CD4-positive, CD25-positive, alpha-beta regulatory T cell (primary cell): ENCODE results near the gene DSC1. TPM values are rescaled to one million over a fixed set of nuclear protein-coding genes. Genes with fewer than 3 reads are reported as not detected.
"Not testable (repeated sequence)": the region's sequence is repeated elsewhere in the genome, so short reads cannot be mapped to it uniquely, and the experiment has no call there.

Source experiments
- ATAC-seq, 2 donors: fragments of 150-1000 bp; cut with Tn5 transposase; one replicate each; pipeline ENCODE4 v1.10.0; 2021; ENCODE audit warnings: low read depth in 2 of 2, moderate number of reproducible peaks in 2 of 2, moderate library complexity in 1 of 2
- DNase-seq, 3 donors: peaks; one replicate each; pipeline versions ENCODE4 v3.0.0 to v3.0.0-alpha.2; 2012 to 2022; ENCODE audit warnings: mixed read lengths in 1 of 3
- H3K27ac ChIP-seq: one replicate; pipeline ENCODE4 v1.7.0; 2013; ENCODE audit warnings: mild to moderate bottlenecking, low read length; ENCODE audit not compliant: insufficient read depth, poor library complexity, severe bottlenecking
- H3K27me3 ChIP-seq: one replicate; pipeline ENCODE4 v1.7.0; 2013; ENCODE audit warnings: low read length; ENCODE audit not compliant: control insufficient read depth, insufficient read depth
- H3K36me3 ChIP-seq: one replicate; pipeline ENCODE4 v1.7.0; 2013; ENCODE audit warnings: mild to moderate bottlenecking, low read length, moderate library complexity; ENCODE audit not compliant: control insufficient read depth, insufficient read depth
- H3K4me1 ChIP-seq: 2 replicates; pipeline ENCODE4 v1.7.0; 2013; ENCODE audit warnings: mild to moderate bottlenecking, low read length; ENCODE audit not compliant: insufficient read depth, control insufficient read depth, poor library complexity, severe bottlenecking
- H3K4me3 ChIP-seq: one replicate; pipeline ENCODE4 v1.7.0; 2013; ENCODE audit warnings: low read depth, mild to moderate bottlenecking, low read length, moderate library complexity
- H3K9me3 ChIP-seq, 2 experiments: 1 replicate in 1 of 2; 2 replicates in 1 of 2; pipeline ENCODE4 v1.7.0; 2013; ENCODE audit warnings: low read length in 2 of 2, mild to moderate bottlenecking in 1 of 2, moderate library complexity in 1 of 2; ENCODE audit not compliant: control insufficient read depth in 2 of 2
- H3K27ac Mint-ChIP-seq, 3 donors: one replicate each; pipeline ENCODE4 v1.8.0; 2020 to 2022; ENCODE audit warnings: mild to moderate bottlenecking in 3 of 3, mixed read lengths in 3 of 3, moderate library complexity in 2 of 3
- H3K27me3 Mint-ChIP-seq: one replicate; pipeline ENCODE4 v1.8.0; 2022; ENCODE audit warnings: mild to moderate bottlenecking, mixed read lengths
- H3K36me3 Mint-ChIP-seq: one replicate; pipeline ENCODE4 v1.8.0; 2020; ENCODE audit warnings: mixed read lengths
- H3K4me1 Mint-ChIP-seq, 4 donors: one replicate each; pipeline ENCODE4 v1.8.0; 2020 to 2022; ENCODE audit warnings: mixed read lengths in 4 of 4, mild to moderate bottlenecking in 1 of 4
- H3K4me3 Mint-ChIP-seq, 4 donors: one replicate each; pipeline ENCODE4 v1.8.0; 2020 to 2022; ENCODE audit warnings: mild to moderate bottlenecking in 4 of 4, mixed read lengths in 4 of 4, moderate library complexity in 3 of 4
- H3K9me3 Mint-ChIP-seq, 7 donors: one replicate each; pipeline ENCODE4 v1.8.0; 2020 to 2022; ENCODE audit warnings: mixed read lengths in 7 of 7, mild to moderate bottlenecking in 3 of 7, moderate library complexity in 2 of 7
- polyA plus RNA-seq, 4 donors: library from polyadenylated mRNA; unstranded; fragments of 300-500 nt; fragmentation: Illumina TruSeq; gene quantifications; one replicate each; pipeline ENCODE4 v1.2.3, GENCODE V29; 2021
- total RNA-seq: library from RNA; stranded (reverse); gene quantifications from one replicate; pipeline ENCODE4 v1.2.3, GENCODE V29; 2022

The DSC1 gene
- total and polyA plus RNA-seq, 5 donors from 2014 or later: 0.14 TPM; not detected in 4

GRCh38 chr18:31190919-31191318 lies 28.3 kb upstream of the DSC1 start:
- Histone ChIP-seq H3K27me3 (no peaks in the 10 kb centered on the region), H3K4me3 (no peak overlapping the region), H3K36me3 (no peaks in the 10 kb centered on the region), H3K27ac (no peak overlapping the region), H3K4me1 (no peaks in the 10 kb centered on the region), H3K9me3 (peaks cover 0 to 2% of the 10 kb centered on the region in 2 experiments)
- Mint-ChIP-seq H3K9me3 (peaks cover 1 to 22% (median 8%) of the 10 kb centered on the region in 7 donors), H3K27me3 (no peaks in the 10 kb centered on the region), H3K36me3 (no peaks in the 10 kb centered on the region), H3K4me3 (no peak overlapping the region), H3K4me1 (no peaks in the 10 kb centered on the region), H3K27ac (no peak overlapping the region)
- no peak for ATAC-seq
- DNase-seq: no peak

- no peaks in the 10 kb centered on the region for H3K36me3 Mint-ChIP-seq
- no peak overlapping the region for H3K4me3 ChIP-seq
- ATAC-seq (no peak), DNase-seq (no peak)
- no peaks in the 10 kb centered on the region for H3K27me3 ChIP-seq
- no peaks in the 10 kb centered on the region for H3K27me3 Mint-ChIP-seq
- H3K36me3 ChIP-seq: no peaks in the 10 kb centered on the region
- H3K9me3 ChIP-seq: peaks cover 0 to 2% of the 10 kb centered on the region in 2 experiments
- peaks cover 1 to 15% (median 6%) of the 10 kb centered on the region in 7 donors for H3K9me3 Mint-ChIP-seq
- no peak overlapping the region for H3K4me3 Mint-ChIP-seq
- H3K4me1 Mint-ChIP-seq: no peaks in the 10 kb centered on the region
- no peaks in the 10 kb centered on the region for H3K4me1 ChIP-seq
- no peak overlapping the region for H3K27ac ChIP-seq
- no peak overlapping the region for H3K27ac Mint-ChIP-seq
Observed at GRCh38 chr18:31189757-31190156, 27.1 kb upstream of the DSC1 start.

GRCh38 chr18:31185186-31185950 lies 22.7 kb upstream of the DSC1 start:
- H3K4me3 ChIP-seq: no peak overlapping the region
- no peak overlapping the region for H3K27ac ChIP-seq
- no peaks in the 10 kb centered on the region for H3K36me3 ChIP-seq
- Mint-ChIP-seq H3K4me3 (no peak overlapping the region), H3K27ac (no peak overlapping the region), H3K27me3 (no peaks in the 10 kb centered on the region), H3K36me3 (no peaks in the 10 kb centered on the region), H3K9me3 (peaks cover 0 to 18% (median 7%) of the 10 kb centered on the region in 7 donors), H3K4me1 (no peaks in the 10 kb centered on the region)
- H3K27me3 ChIP-seq: no peaks in the 10 kb centered on the region
- no peaks in the 10 kb centered on the region for H3K4me1 ChIP-seq
- DNase-seq (no peak), ATAC-seq (no peak)
- H3K9me3 ChIP-seq: peaks cover 0 to 4% of the 10 kb centered on the region in 2 experiments

GRCh38 chr18:31183302-31183701 lies 20.6 kb upstream of the DSC1 start:
- Histone ChIP-seq H3K4me1 (no peaks in the 10 kb centered on the region), H3K27me3 (no peaks in the 10 kb centered on the region), H3K9me3 (peaks cover 0 to 4% of the 10 kb centered on the region in 2 experiments), H3K36me3 (no peaks in the 10 kb centered on the region), H3K4me3 (no peak overlapping the region), H3K27ac (no peak overlapping the region)
- Mint-ChIP-seq H3K9me3 (peaks cover 0 to 20% (median 5%) of the 10 kb centered on the region in 7 donors), H3K27ac (no peak overlapping the region), H3K4me3 (no peak overlapping the region), H3K4me1 (no peaks in the 10 kb centered on the region), H3K27me3 (no peaks in the 10 kb centered on the region), H3K36me3 (no peaks in the 10 kb centered on the region)
- ATAC-seq (no peak), DNase-seq (no peak)

GRCh38 chr18:31177369-31177768 lies 14.7 kb upstream of the DSC1 start:
- H3K36me3 Mint-ChIP-seq, H3K36me3 ChIP-seq, H3K4me1 Mint-ChIP-seq, H3K27me3 ChIP-seq, H3K27ac ChIP-seq, ATAC-seq, H3K4me1 ChIP-seq, DNase-seq, H3K4me3 Mint-ChIP-seq, H3K4me3 ChIP-seq, H3K27ac Mint-ChIP-seq, H3K27me3 Mint-ChIP-seq, H3K9me3 ChIP-seq: not testable (repeated sequence)
- peaks cover 0 to 21% (median 4%) of the 10 kb centered on the region in 7 donors for H3K9me3 Mint-ChIP-seq

GRCh38 chr18:31176531-31176930 lies 13.9 kb upstream of the DSC1 start:
- no peaks in the 10 kb centered on the region for H3K36me3 Mint-ChIP-seq
- Histone ChIP-seq H3K4me1 (no peaks in the 10 kb centered on the region), H3K36me3 (no peaks in the 10 kb centered on the region), H3K27ac (no peak overlapping the region), H3K4me3 (no peak overlapping the region), H3K9me3 (peaks cover 0 to 2% of the 10 kb centered on the region in 2 experiments), H3K27me3 (no peaks in the 10 kb centered on the region)
- H3K27me3 Mint-ChIP-seq: no peaks in the 10 kb centered on the region
- ATAC-seq (no peak), DNase-seq (no peak)
- no peaks in the 10 kb centered on the region for H3K4me1 Mint-ChIP-seq
- H3K9me3 Mint-ChIP-seq: peaks cover 0 to 14% (median 3%) of the 10 kb centered on the region in 7 donors
- no peak overlapping the region for H3K27ac Mint-ChIP-seq
- H3K4me3 Mint-ChIP-seq: no peak overlapping the region

- DNase-seq: no peak
- H3K27me3 ChIP-seq: no peaks in the 10 kb centered on the region
- no peak overlapping the region for H3K27ac ChIP-seq
- no peak for ATAC-seq
- H3K9me3 ChIP-seq: peaks cover 0 to 5% of the 10 kb centered on the region in 2 experiments
- no peaks in the 10 kb centered on the region for H3K36me3 ChIP-seq
- Mint-ChIP-seq H3K4me3 (no peak overlapping the region), H3K27me3 (no peaks in the 10 kb centered on the region), H3K9me3 (peaks cover 1 to 16% (median 7%) of the 10 kb centered on the region in 7 donors), H3K36me3 (no peaks in the 10 kb centered on the region), H3K4me1 (no peaks in the 10 kb centered on the region), H3K27ac (no peak overlapping the region)
- H3K4me3 ChIP-seq: no peak overlapping the region
- H3K4me1 ChIP-seq: no peaks in the 10 kb centered on the region
Observed at GRCh38 chr18:31171144-31171839, 8.6 kb upstream of the DSC1 start.
